GM19238 (cell line): ENCODE results near the gene MOXD1.

Experiments
- DNase-seq: peaks from one replicate; pipeline ENCODE4 v3.0.0; 2011; ENCODE audit warnings: low spot score; ENCODE audit not compliant: insufficient read length

MOXD1 gene

DNA sequence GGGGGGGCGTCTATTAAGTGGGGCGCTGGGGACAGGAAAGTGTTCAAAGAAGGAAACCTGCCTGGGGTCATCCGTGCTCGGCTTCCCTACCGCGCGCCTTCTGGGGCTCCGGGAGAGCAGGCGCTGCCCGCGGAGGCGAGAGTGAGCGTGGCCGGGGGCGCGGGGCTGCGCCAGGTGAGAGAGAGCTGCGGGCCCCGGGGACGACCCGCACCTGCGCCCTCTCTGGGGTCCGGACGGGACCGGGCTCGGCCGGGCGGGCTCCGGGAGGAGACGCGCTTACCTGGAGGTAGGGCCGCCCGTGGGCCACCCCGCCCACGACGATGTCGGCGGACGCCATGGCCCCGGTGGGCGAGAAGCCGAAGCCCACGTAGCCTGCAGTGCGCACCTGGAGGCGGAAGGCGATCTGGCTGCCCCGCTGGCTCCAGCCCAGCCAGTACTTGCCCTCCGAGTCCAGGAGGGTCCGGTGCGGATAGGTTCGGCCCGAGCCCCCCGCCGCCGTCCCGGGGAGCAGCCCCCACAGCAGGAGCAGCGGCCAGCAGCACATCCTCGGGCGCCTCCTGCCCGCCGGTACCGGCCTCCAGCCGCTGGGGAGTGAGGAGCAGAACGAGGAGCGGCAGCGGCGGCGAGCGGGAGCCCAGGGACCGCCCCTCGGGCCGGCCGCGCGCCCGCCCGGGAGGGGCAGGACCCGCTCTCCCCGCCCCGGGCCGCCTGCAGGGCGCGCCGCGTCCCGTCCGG lies at the start of gene MOXD1:
Gene MOXD1 (minus strand): TSS at position 593 of the 735 bp plus-strand sequence. CDS start 49 bp downstream, at position 544.
- DNase-seq = no peak

DNA sequence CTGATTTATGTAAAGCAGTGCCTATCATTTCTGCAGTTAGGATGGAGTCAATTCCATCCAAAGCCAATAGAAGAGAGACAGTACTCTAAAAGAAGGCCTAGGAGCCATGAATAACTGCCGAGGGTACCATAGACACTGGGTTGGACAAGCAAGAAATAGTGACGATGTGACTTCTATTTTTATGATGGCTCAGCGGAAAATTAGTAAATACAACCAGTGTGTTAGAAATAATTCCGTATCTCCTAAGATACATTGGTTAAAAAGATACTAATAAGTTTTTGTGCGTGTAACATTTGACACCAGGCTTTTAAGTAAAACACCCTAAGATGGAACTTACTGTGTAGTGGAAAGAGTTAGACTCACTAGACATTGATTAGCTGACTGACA lies 45.6 kb upstream of the MOXD1 start:
- DNase-seq = no peak

DNA sequence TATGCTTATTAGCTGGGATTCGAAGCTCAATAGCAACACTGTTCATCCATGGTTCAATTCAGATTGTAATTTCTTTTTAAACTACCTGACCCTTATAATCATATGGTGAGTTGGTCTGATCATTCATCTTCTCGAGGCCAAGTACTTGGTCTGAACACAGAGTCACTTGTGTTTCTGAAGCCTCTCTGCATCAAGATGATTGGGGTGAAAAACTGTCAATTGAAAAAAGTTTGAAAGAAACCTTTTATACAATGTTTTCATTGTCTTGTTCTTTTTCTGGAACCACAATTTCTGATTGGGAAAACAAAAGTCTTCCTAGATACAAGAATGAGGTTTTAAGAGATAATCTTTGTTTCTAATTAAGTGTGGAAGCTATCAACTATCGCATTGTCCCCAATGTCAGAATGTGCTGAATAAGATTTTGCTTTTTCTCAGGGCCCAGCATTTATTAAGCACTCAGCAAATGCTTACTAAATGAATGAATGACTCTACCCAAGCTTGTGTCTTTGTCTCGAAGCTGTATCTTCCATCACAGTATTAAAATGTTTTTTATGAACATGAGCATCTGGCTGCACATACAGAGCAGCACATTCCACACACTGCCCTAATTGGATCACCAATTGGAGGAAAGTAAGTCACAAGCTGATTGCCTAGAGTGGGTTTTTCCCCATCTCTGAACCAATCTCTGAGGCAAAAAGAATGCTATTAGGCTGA lies 45.0 kb upstream of the MOXD1 start:
- no peak for DNase-seq

DNA sequence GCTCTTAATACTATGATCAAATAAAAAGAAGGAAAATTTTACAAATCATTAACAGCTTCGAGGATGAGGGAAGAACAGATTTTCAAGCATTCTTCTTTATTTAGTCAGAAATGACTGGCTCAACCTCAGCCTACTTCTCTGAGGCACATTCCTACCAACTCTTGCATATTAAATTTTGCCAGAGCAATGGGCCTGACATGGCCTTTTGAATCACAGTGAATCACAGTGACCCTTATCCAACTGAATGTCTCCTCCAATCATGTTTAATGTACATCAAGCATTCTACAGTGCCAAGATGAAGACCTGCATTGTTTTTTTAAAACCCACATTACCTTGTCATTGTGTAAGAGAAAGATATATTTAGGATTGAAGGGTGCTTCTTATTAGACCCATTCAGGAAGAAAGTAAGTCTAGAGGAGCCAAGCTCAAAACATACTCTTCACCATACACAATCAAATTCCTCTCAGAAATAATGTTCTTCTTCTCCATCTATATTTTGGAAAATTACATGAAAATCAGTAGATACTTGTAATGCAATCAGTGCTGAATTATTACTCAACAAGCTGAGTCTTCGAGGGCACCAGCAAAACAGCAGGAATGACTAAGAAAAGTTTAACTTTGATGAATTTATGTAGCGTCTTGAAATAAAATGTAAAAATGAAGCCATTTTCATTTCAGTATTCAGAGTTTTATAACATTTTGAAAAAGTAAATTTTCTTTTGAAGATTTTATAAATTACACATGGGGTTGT lies 44.1 kb upstream of the MOXD1 start:
- no peak for DNase-seq

DNA sequence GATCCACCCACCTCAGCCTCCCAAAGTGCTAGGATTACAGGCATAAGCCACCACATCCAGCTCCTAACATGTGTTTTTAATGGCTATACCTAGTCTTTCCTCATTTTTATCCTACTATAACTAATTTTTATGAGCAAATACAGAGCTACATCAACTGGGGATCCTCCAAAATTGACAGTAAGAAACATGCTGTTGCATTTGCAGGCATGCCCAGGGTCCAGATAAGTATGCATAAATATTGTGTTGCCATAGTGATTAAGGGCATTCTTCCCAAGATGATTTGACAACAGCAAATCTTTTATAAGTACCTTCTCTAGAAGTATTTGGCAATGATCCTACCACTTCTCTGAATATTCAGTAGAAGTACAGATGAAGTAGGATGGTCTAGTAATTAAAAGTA lies 41.9 kb upstream of the MOXD1 start:
- DNase-seq = no peak

DNA sequence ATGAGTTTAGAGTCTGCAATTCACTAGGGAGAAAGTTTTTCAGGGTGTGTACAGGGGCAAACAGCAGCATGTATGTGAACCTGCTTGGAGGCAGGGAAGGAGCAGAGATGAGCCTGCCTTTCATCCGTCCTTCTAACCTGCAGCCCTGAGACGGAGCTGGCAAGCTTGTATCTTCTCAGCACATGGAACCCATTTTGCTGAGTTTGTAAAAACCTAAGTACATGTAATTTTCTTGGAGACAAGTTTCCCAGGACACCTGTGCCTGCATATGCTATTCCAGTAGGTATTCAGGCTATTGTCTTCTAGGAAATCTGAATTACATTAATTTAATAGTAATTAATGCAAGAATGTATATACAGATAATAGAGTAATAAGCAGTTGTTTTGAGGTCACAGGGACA lies 28.8 kb upstream of the MOXD1 start:
- DNase-seq = no peak

DNA sequence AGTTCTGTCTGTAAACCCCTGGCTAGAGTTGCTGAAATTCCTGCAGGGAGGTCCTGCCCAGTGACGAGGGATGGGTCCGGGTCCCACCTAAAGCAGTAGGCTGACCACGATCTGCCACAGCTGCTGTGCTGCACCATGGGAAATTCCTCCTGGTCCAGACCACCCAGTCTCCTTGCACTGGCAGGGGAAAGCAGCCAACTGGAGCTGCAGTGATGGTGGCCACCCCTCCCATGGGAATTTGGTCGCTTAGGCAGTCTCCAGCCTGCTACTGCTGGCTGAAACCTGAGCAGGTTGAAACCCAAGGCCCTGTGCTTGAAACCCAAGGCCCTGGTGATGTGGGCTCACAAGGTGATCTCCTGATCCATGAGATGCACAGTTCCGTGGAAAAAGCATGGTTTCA lies 23.9 kb upstream of the MOXD1 start:
- DNase-seq = no peak

DNA sequence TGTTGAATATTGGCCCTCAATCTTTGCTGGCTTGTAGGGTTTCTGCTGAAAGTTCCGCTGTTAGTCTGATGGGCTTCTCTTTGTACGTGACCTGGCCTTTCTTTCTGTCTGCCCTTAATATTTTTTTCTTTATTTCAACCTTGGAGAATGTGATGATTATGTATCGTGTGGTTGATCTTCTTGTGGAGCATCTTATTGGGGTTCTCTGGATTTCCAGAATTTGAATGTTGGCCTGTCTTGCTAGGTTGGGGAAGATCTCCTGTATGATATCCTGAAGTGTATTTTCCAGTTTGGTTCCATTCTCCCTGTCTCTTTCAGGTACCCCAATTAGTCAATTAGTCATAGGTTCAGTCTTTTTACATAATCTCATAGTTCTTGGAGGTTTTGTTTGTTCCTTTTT lies 22.6 kb upstream of the MOXD1 start:
- no peak for DNase-seq

DNA sequence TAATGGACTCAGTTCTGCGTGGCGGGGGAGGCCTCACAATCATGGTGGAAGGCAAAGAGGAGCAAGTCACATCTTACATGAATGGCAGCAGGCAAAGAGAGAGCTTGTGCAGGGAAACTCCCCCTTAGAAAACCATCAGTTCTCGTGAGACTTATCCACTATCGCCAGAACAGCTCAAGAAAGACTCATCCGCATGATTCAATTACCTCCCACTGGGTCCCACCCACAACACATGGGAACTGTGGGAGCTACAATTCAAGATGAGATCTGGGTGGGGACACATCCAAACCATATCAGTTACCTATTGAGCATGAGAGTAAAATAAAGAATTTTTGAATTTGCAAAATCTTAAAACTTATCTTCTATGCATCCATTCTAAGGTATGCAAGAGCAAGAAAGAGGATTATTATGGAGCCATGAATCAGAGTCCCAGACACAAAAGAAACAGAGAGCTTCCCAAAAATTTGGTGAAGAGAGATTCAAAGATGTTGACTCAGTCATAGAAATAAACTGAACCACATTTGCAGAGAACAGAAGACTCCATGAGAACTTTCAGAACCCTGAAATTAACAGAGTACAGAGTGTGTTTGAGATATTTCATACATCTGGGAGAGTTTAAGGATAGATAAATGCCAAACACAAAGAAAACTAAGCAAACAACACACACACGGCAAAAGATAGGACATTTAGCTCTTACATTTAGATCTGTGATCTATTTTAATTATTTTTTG lies 17.1 kb upstream of the MOXD1 start:
- no peak for DNase-seq

DNA sequence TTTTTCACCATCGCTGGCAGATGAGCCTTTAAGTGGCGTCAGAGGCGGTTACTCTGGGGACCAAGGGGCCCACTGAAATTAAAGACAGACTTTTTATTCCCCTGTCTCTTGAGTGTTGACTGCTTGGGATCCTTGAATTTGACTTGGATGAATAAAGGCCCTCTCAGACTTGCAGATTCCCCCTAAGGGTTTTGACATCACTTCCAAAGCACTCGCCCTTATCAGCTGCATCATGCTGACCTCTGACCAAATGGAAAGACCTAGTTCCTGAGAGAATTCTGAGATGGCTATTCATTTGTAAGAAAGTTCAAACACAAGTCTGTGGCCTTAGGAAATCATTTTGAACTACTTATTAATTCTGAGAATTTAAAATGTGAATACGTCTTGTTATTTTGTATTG lies 13.5 kb upstream of the MOXD1 start:
- DNase-seq = no peak

DNA sequence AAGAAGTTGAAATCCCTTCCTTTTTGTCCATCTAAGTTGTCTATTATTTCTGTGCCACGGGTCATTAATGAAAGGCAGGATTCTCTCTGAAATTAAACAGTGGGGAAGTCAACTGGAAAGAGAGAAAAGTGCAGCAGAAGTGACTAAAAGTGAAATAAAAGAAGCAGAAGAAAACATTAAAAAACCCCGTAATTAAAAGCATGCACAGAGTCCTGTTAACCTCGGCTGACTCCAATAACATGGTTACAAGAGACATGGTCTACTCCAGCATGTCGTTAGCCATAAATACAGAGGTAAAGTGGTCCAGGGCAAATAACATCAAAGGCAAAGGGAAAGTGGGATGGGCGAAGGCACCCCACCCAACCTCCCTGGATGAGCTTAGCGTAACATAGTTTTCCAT lies 13.0 kb upstream of the MOXD1 start:
- DNase-seq = no peak

DNA sequence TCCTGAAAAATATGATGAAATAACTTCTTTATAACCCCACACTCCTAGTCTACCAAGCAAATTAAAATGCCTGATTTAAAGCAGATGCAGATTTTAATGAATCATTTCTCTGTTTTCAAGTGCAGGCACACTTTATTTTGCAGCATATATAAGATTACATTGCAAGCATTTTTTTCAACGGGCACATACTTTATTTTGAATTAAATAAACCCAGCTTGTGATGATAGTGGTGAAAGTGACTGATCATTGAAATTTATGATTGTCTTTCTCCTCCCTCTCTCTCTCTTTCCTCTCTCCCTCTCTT lies 12.2 kb upstream of the MOXD1 start:
- no peak for DNase-seq

DNA sequence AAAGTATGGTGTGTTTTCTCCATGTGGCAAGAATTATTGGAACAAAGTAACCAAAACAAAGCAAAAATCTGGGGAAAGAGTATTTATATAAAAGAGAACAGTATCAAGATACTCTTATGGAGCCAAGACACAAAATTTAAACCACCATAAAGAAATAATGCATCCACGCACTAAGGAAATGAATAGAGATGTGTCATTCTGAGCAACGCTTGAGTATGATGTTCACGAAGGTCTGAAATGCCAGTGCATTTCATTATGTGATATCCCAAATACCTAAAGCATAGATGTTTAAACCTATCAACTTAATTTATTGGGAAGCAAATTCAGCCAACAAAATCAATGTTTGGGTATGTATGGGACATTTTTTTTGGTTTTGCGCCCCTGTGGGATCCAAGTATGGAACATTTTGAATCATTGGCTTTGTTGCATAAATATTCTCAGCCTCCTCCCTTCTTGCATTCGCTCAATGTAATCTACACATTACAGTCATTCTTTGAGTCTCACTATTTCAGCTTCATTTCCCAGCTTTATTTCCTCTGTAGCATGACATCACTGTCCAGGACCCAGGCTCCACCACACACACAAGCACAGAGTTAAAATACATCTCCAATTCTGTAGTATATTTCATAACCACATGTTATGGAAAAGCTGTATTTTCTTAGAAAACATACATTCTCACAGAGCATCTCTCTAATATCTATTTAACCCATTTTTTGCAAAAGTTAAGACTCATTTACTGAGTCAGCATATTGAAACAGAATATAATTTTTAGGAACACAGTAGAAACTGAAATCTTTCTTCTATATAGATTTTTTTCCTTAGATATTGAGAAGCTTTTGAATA lies 11.6 kb upstream of the MOXD1 start:
- no peak for DNase-seq

DNA sequence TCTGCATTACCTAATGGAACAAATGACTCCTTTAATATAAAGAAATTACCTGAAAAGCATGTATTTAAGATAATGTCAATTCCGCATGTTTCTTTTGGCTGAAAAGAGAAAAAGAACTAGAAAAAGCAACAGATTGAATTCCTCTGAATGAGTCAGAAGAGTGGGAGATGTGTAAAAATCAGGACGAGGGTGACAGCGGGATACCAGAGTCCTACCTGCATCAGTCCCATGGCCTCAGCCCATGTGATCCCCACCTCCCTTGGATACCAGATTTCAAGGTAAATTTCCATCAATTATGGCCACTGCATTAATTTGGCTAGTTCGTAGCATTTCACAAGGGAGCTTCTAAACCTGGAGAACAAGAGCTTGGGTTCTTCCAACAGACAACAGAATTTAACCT lies 10.0 kb upstream of the MOXD1 start:
- DNase-seq = no peak

DNA sequence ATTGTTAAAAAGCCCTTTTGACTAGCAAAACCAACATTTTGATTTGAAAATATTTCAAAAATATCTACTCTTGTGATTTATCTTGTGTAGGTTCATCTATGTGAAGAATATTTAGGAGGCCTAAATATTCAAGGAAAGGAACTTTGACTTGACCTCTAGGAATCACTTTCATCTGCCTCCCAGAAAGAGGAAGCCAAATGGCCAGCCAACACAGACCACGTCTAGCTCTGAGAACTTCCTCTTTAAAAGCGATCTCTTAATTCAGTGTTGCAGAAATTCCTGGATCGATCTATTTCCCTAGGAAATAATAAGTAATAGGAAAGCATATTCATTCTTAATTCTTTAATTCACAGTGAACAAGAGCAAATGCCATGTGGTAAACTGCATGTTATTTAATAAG lies 9.6 kb upstream of the MOXD1 start:
- DNase-seq = no peak

DNA sequence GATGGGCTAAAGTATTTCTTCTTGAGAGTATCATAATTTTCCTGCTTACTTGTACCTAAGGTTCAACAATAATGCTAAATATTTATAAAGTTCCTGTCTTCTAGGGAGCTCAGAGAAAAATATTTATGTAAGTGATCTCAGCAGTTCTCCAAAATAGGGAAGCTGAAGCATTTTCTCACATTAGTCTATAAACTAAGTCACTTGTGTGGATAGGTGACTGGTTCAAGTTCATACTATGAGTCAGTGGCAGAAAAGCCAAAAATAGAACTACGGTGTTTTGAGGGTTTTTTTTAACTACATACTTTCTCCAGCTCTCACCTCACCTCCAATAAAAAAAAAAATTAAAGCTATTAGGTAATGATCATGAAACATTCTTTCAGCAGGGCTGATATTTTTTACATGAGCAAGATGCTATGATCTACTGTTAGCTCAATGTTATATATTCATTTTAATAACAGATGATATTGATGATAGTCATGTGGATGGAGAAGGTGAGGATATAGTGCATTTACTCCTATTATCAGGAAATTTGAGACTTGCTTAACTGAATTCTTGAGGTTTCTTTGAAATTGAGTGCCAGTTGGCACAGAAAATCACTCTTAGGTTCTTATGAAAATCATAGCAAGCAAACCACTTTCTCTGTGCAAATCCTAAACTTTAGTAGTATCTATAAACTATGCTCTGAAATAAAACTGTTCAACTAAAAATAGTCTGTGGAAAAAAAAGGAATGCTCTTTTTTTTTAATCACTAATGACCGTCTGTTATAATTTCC lies 4.1 kb upstream of the MOXD1 start:
- DNase-seq = no peak

DNA sequence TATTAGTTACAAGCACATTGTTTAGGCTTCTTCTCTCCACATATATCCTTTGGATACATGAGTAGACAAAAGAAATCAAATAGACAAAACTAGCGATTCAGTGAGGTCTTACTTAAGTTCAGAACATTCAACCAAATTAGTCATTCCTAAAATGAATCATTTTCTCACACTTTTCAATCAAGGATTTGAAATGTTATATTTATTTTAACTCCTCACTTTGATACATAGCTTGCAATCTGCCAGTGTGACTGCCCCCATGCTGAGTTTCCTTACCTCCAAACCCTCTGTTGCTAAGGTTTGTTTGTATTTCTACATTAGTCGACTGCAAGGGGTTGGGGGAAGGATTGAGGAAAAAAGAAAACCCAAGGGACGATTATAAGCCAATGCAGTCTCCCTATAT lies 3.5 kb upstream of the MOXD1 start:
- no peak for DNase-seq

DNA sequence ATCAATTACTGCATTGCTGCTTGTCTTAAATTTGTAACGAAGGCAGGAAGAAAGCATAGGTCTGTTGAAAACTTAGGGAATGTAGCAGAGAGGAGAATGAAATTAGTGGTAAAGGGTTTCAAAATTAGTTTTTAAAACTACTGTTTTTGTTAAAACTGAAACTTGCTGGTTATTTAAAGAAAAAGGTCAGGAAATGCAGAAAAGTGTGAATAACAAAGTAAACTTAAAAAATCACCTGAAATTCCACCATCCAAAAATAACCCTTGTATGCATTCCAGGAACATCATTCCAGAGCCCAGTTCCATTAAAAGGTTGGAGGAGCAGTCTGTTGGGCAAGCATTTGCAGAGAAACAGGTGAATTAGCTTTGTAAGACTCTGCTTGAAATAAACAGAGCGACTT lies 3.1 kb upstream of the MOXD1 start:
- no peak for DNase-seq

DNA sequence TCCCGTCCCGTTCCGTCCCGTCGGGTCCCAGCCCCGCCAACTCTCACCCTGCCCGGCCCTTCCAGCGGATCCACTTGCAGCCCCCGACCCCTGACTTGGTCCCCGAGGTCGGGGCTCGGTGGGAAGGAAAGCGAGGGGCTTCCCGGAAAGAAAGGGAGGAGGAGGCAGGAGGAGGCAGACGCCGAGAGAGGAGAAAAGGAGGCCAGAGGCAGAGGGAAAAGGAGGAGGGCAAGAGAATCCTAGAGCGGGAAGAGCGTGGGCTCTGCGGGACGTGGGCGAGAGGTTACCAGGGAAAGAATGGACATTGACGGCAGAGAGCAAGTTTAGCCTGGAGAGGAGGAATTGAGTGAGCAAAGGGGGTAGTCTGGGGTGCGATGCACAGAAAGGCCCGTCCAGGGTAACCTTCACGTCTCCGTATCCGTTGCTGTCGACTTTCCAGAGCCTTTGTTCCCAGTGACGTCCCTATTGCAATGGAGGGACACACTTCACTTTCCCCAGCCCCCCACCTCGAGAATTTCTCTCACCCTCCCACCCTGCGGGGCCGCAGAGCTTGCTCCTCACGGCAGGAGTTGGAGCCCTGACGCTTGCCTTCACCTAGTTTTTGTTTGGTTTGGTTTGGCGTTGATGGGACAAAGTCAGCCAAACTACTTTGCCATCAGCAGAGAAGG lies 477 bp upstream of the MOXD1 start:
- no peak for DNase-seq

DNA sequence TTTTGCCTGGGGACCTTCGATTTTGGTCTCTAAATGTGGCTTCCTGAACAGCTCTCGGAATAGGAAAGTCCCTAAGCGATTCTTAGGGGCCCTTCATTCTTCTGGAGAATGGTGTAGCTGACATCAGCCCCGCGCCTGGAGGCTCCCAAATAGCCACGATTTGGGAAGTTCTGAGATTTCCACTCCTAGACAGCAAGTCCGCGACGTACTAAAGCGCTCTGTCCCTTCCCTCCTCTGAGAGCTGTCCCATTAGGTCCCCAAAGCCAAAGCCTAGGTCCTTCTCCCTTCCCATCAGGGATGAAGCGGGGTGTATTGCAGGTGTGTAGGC lies 756 bp downstream of the MOXD1 start:
- no peak for DNase-seq
